Measurements from ENCODE around the gene VGLL3.

VGLL3 gene

DNA sequence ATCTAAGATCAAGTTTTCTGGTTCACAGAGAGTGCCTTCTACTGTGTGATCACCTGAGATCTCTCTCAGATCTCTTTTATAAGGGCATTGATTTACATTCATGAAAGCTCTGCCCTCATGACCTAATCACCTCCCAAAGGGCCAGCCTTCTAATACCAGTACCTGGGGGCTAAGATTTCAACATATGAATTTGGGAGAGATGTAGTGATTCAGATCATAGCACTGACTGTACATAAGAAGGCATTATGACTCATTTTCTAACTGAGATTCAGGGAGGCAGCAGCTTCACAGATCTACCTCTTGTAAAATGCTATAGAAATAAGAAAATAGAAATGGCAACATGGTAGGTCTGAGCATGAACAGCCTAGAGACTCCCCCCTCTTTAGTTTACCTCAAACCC lies 39.6 kb downstream of the VGLL3 start:
- TF ChIP-seq EZH2phosphoT487 (IDR thresholded peaks at IDR 0.05; ENCODE audit: borderline replicate concordance, low read length): no peak
- TF ChIP-seq, protein P1, sequence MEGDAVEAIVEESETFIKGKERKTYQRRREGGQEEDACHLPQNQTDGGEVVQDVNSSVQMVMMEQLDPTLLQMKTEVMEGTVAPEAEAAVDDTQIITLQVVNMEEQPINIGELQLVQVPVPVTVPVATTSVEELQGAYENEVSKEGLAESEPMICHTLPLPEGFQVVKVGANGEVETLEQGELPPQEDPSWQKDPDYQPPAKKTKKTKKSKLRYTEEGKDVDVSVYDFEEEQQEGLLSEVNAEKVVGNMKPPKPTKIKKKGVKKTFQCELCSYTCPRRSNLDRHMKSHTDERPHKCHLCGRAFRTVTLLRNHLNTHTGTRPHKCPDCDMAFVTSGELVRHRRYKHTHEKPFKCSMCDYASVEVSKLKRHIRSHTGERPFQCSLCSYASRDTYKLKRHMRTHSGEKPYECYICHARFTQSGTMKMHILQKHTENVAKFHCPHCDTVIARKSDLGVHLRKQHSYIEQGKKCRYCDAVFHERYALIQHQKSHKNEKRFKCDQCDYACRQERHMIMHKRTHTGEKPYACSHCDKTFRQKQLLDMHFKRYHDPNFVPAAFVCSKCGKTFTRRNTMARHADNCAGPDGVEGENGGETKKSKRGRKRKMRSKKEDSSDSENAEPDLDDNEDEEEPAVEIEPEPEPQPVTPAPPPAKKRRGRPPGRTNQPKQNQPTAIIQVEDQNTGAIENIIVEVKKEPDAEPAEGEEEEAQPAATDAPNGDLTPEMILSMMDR (IDR thresholded peaks at IDR 0.05; ENCODE audit: low read depth, low read length, poor library complexity, severe bottlenecking): no peak
- Histone ChIP-seq H3K4me2 (ENCODE audit: low read length) (no peak overlapping the region), H3K9me3 (ENCODE audit: control insufficient read depth, insufficient read depth, low read length) (no peaks in the 10 kb centered on the region), H3K4me1 (ENCODE audit: control insufficient read depth, low read length) (no peaks in the 10 kb centered on the region), H3K9me2 (replicated peaks; ENCODE audit: control insufficient read depth, low read length) (no peaks in the 10 kb centered on the region), H3F3A (ENCODE audit: control insufficient read depth, insufficient read depth) (no peaks in the 10 kb centered on the region), H3K27me3 (ENCODE audit: control insufficient read depth, low read length) (no peaks in the 10 kb centered on the region), H3K36me3 (ENCODE audit: control insufficient read depth, low read length) (no peaks in the 10 kb centered on the region), H3K79me2 (ENCODE audit: control insufficient read depth, low read length) (no peaks in the 10 kb centered on the region), H3K27ac (ENCODE audit: low read depth, low read length) (no peak overlapping the region), H4K20me1 (ENCODE audit: control insufficient read depth, insufficient read depth, low read depth, low read length) (no peaks in the 10 kb centered on the region), H3K4me3 (ENCODE audit: low read length) (no peak overlapping the region)

DNA sequence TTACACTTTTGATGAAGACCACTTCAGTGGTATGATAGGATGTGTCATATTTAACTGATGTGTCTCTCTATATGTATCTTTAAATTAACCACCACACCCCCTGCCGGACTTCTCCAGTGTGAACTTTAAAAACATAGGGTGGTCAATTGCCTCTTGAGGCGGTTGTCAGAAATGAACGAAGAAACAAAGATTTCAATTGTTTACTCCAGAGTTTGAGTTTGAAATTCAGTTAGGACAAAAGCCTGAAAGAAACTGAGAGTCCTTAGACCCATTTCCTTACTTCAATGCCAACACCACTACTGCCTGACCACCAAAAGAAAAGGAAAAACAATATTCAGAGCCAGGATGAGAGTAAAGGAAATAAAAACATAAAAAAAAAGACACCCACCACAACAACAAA lies 40.2 kb downstream of the VGLL3 start:
- Histone ChIP-seq H4K20me1 (ENCODE audit: control insufficient read depth, insufficient read depth, low read depth, low read length) (no peaks in the 10 kb centered on the region), H3K9me3 (ENCODE audit: control insufficient read depth, insufficient read depth, low read length) (no peaks in the 10 kb centered on the region), H3F3A (ENCODE audit: control insufficient read depth, insufficient read depth) (no peaks in the 10 kb centered on the region), H3K27ac (ENCODE audit: low read depth, low read length) (no peak overlapping the region), H3K4me3 (ENCODE audit: low read length) (no peak overlapping the region), H3K36me3 (ENCODE audit: control insufficient read depth, low read length) (no peaks in the 10 kb centered on the region), H3K9me2 (replicated peaks; ENCODE audit: control insufficient read depth, low read length) (no peaks in the 10 kb centered on the region), H3K79me2 (ENCODE audit: control insufficient read depth, low read length) (no peaks in the 10 kb centered on the region), H3K27me3 (ENCODE audit: control insufficient read depth, low read length) (no peaks in the 10 kb centered on the region), H3K4me1 (ENCODE audit: control insufficient read depth, low read length) (no peaks in the 10 kb centered on the region), H3K4me2 (ENCODE audit: low read length) (no peak overlapping the region)
- TF ChIP-seq, protein P1 (IDR thresholded peaks at IDR 0.05; ENCODE audit: low read depth, low read length, poor library complexity, severe bottlenecking): no peak
- no peak for TF ChIP-seq EZH2phosphoT487 (IDR thresholded peaks at IDR 0.05; ENCODE audit: borderline replicate concordance, low read length)

DNA sequence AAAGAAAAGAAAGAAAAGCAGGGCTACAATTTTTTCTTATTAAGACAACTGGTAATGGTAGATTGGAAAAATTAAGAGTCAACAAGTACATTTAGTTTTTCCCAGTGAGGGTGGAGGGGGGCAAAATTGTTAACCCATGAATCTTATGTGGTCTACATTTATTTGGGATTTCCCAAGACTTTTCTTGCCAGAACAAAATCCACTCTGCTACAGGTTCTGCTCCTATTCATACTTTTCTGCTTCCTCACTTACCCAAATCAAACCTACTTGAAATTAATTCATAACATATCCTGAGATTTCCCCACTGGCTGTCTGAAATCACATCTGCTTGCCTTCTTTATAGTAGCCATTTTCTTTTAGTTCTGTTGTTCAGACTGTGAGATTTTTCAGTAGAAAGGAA lies 41.1 kb downstream of the VGLL3 start:
- no peaks in the 10 kb centered on the region for H3F3A ChIP-seq (ENCODE audit: control insufficient read depth, insufficient read depth)
- TF ChIP-seq, protein P1 (IDR thresholded peaks at IDR 0.05; ENCODE audit: low read depth, low read length, poor library complexity, severe bottlenecking): no peak
- no peak for TF ChIP-seq EZH2phosphoT487 (IDR thresholded peaks at IDR 0.05; ENCODE audit: borderline replicate concordance, low read length)
- no peaks in the 10 kb centered on the region for H3K4me1 ChIP-seq (ENCODE audit: control insufficient read depth, low read length)
- H3K9me3 ChIP-seq (ENCODE audit: control insufficient read depth, insufficient read depth, low read length): no peaks in the 10 kb centered on the region
- H3K27ac ChIP-seq (ENCODE audit: low read depth, low read length): no peak overlapping the region
- H3K36me3 ChIP-seq (ENCODE audit: control insufficient read depth, low read length): no peaks in the 10 kb centered on the region
- H4K20me1 ChIP-seq (ENCODE audit: control insufficient read depth, insufficient read depth, low read depth, low read length): no peaks in the 10 kb centered on the region
- H3K4me3 ChIP-seq (ENCODE audit: low read length): no peak overlapping the region
- H3K4me2 ChIP-seq (ENCODE audit: low read length): no peak overlapping the region
- H3K27me3 ChIP-seq (ENCODE audit: control insufficient read depth, low read length): no peaks in the 10 kb centered on the region
- no peaks in the 10 kb centered on the region for H3K79me2 ChIP-seq (ENCODE audit: control insufficient read depth, low read length)
- no peaks in the 10 kb centered on the region for H3K9me2 ChIP-seq (replicated peaks; ENCODE audit: control insufficient read depth, low read length)

DNA sequence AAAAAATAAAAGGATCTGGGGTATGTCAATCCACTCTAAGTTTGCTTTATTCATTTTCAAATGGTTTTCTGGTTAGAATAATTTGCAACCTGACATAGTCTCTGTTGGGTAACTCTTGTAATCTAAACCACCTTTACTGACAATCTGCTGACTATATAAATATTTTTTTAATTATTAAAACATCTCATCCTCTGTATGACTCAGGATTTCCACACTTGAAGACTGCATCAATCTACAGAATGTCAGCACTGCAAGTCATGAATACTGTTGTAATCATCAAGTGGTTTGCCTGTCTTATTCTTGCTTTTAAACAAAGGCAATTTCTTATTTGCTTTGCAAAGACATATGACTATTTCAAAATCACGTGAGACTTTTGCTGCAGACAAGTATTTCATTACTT lies 42.1 kb downstream of the VGLL3 start:
- no peak overlapping the region for H3K4me3 ChIP-seq (ENCODE audit: low read length)
- no peaks in the 10 kb centered on the region for H3K9me3 ChIP-seq (ENCODE audit: control insufficient read depth, insufficient read depth, low read length)
- no peak overlapping the region for H3K27ac ChIP-seq (ENCODE audit: low read depth, low read length)
- H3K36me3 ChIP-seq (ENCODE audit: control insufficient read depth, low read length): no peaks in the 10 kb centered on the region
- H3F3A ChIP-seq (ENCODE audit: control insufficient read depth, insufficient read depth): no peaks in the 10 kb centered on the region
- H3K9me2 ChIP-seq (replicated peaks; ENCODE audit: control insufficient read depth, low read length): no peaks in the 10 kb centered on the region
- no peak for TF ChIP-seq EZH2phosphoT487 (IDR thresholded peaks at IDR 0.05; ENCODE audit: borderline replicate concordance, low read length)
- TF ChIP-seq, protein P1 (IDR thresholded peaks at IDR 0.05; ENCODE audit: low read depth, low read length, poor library complexity, severe bottlenecking): no peak
- H3K4me2 ChIP-seq (ENCODE audit: low read length): no peak overlapping the region
- no peaks in the 10 kb centered on the region for H3K4me1 ChIP-seq (ENCODE audit: control insufficient read depth, low read length)
- H3K79me2 ChIP-seq (ENCODE audit: control insufficient read depth, low read length): no peaks in the 10 kb centered on the region
- H4K20me1 ChIP-seq (ENCODE audit: control insufficient read depth, insufficient read depth, low read depth, low read length): no peaks in the 10 kb centered on the region
- H3K27me3 ChIP-seq (ENCODE audit: control insufficient read depth, low read length): no peaks in the 10 kb centered on the region
